Measurements from ENCODE around the gene CLEC11A.

CLEC11A gene

GRCh38 chr19:50722201-50723013 lies 757 bp upstream of the CLEC11A start:
- no peak overlapping the region for H3K4me3 ChIP-seq (ENCODE audit: low read depth, low read length)
- no peak overlapping the region for H3K27ac ChIP-seq (ENCODE audit: extremely low read depth, low read depth, low read length)
- ChIA-PET POLR2A (interaction anchor here (1.1 kb wide), 1 partner anchor 83 kb away, joined by 4 read pairs; no protein-coding TSS in a partner anchor), CTCF (interaction anchor here (0.6 to 5.9 kb wide), 5 partner anchors 17 to 200 kb away, joined by 3 to 75 read pairs (median 8); no protein-coding TSS in a partner anchor)
- H3K4me1 ChIP-seq (ENCODE audit: control insufficient read depth, insufficient read depth, low read length) = peaks cover 7% of the 10 kb centered on the region; the same call in 1 of the 2 replicates
- H3K9me3 ChIP-seq (ENCODE audit: control insufficient read depth, insufficient read depth, low read depth, low read length) = no peaks in the 10 kb centered on the region
- no peaks in the 10 kb centered on the region; a peak in 1 of 3 replicates for H3K36me3 ChIP-seq (ENCODE audit: control insufficient read depth in 2 of 2, insufficient read depth in 1 of 2, low read length in 2 of 2)
- TF ChIP-seq PATZ1 (tag by site-specific recombination; IDR thresholded peaks at IDR 0.05) (0 out of 2 replicates have a peak, but pooled peaks have one; percentile 21), EGR2 (tag by site-specific recombination; IDR thresholded peaks at IDR 0.05; ENCODE audit: low read depth) (0 out of 2 replicates have a peak, but pooled peaks have one; percentile 11), ZSCAN5A (tag by site-specific recombination; IDR thresholded peaks at IDR 0.05) (no peak)

- POLR2A ChIA-PET = interaction anchor here (0.6 to 2.3 kb wide), 17 partner anchors 11 to 1284 kb away, joined by 3 to 28 read pairs (median 4); partner anchors contain the start of genes KCNC3, POLD1 and ZNF615
- peaks cover 7% of the 10 kb centered on the region; the same call in 1 of the 2 replicates for H3K4me1 ChIP-seq (ENCODE audit: control insufficient read depth, insufficient read depth, low read length)
- H3K27ac ChIP-seq (ENCODE audit: extremely low read depth, low read depth, low read length) = peak overlapping the region; percentile 27; the same call in 1 of the 2 replicates
- no peaks in the 10 kb centered on the region; a peak in 1 of 3 replicates for H3K36me3 ChIP-seq (ENCODE audit: control insufficient read depth in 2 of 2, insufficient read depth in 1 of 2, low read length in 2 of 2)
- H3K4me3 ChIP-seq (ENCODE audit: low read depth, low read length) = peak overlapping the region; percentile 65
- CTCF ChIA-PET = interaction anchor here (0.5 to 5.9 kb wide), 35 partner anchors 8 to 1455 kb away, joined by 3 to 75 read pairs (median 5); partner anchors contain the start of gene POLD1
- H3K9me3 ChIP-seq (ENCODE audit: control insufficient read depth, insufficient read depth, low read depth, low read length) = no peaks in the 10 kb centered on the region
- TF ChIP-seq SP2 (tag by site-specific recombination; IDR thresholded peaks at IDR 0.05) (no peak), ZNF26 (tag by site-specific recombination; IDR thresholded peaks at IDR 0.05) (no peak), ZNF785 (tag by site-specific recombination; IDR thresholded peaks at IDR 0.05) (no peak), ZNF398 (tag by site-specific recombination; IDR thresholded peaks at IDR 0.05) (0 out of 2 replicates have a peak, but pooled peaks have one; percentile 9), ZNF596 (tag by site-specific recombination; IDR thresholded peaks at IDR 0.05) (no peak), ZNF654 (tag by site-specific recombination; IDR thresholded peaks at IDR 0.05; ENCODE audit: low read depth) (no peak), ZNF670 (tag by site-specific recombination; IDR thresholded peaks at IDR 0.05; ENCODE audit: low read depth) (no peak), ZNF426 (tag by site-specific recombination; IDR thresholded peaks at IDR 0.05) (no peak), ZNF404 (tag by site-specific recombination; IDR thresholded peaks at IDR 0.05) (no peak), ZNF362 (tag by site-specific recombination; IDR thresholded peaks at IDR 0.05) (no peak), ZNF639 (tag by site-specific recombination; IDR thresholded peaks at IDR 0.05) (no peak), PRDM10 (tag by site-specific recombination; IDR thresholded peaks at IDR 0.05) (peak; percentile 29; the same call in 1 of the 2 replicates), ZNF121 (tag by site-specific recombination; IDR thresholded peaks at IDR 0.05) (no peak)
These were observed 764 bp downstream of the CLEC11A start for GRCh38 chr19:50723735-50724521.
